ENCODE measurements around the gene UCN.

GRCh38 chr2:27261241-27261925, 46.9 kb downstream of the UCN start:
- TF ChIP-seq GATA1 (IDR thresholded peaks at IDR 0.05; ENCODE audit: low read depth, low read length) (no peak), POLR2A (IDR thresholded peaks at IDR 0.05; ENCODE audit: low read length) (no peak)

Measured in erythroblast (primary cell).